OCI-LY1 (cell line): Measurements from ENCODE around the gene OR2D2.
"Not testable (repeated sequence)": the region's sequence is repeated elsewhere in the genome, so short reads cannot be mapped to it uniquely, and the experiment has no call there.

Experiments
- H2AFZ ChIP-seq: fragments of 200-600 bp; sonication (generic), shearing (Covaris generic); 2 replicates; pipeline ENCODE4 v1.6.0; 2014; ENCODE audit warnings: antibody characterized with exemption, mild to moderate bottlenecking, low read length
- H3F3A ChIP-seq: fragments of 200-600 bp; sonication (generic), shearing (Covaris generic); 2 replicates; pipeline ENCODE4 v1.6.0; 2014; ENCODE audit warnings: mild to moderate bottlenecking, antibody characterized with exemption, low read length, moderate library complexity; ENCODE audit not compliant: insufficient read depth
- H3K27ac ChIP-seq: fragments of 200-600 bp; sonication (generic); 2 replicates; pipeline ENCODE4 v1.5.1; 2014; ENCODE audit warnings: low read length, mixed run types, mild to moderate bottlenecking, low read depth; ENCODE audit not compliant: poor library complexity, severe bottlenecking
- H3K27me3 ChIP-seq: fragments of 200-600 bp; sonication (generic); 2 replicates; pipeline ENCODE4 v1.6.0; 2014; ENCODE audit warnings: antibody characterized with exemption, mild to moderate bottlenecking, low read length, moderate library complexity; ENCODE audit not compliant: insufficient read depth
- H3K36me3 ChIP-seq: fragments of 200-600 bp; sonication (generic); 2 replicates; pipeline ENCODE4 v1.6.1; 2014; ENCODE audit warnings: mild to moderate bottlenecking, antibody characterized with exemption, low read length, moderate library complexity, mixed read lengths; ENCODE audit not compliant: insufficient read depth
- H3K4me1 ChIP-seq: fragments of 200-600 bp; sonication (generic); 2 replicates; pipeline ENCODE4 v1.5.1; 2014; ENCODE audit warnings: mild to moderate bottlenecking, low read length, moderate library complexity; ENCODE audit not compliant: insufficient read depth, severe bottlenecking
- H3K4me2 ChIP-seq: fragments of 200-600 bp; sonication (generic), shearing (Covaris generic); 2 replicates; pipeline ENCODE4 v1.6.1; 2014; ENCODE audit warnings: low read length
- H3K4me3 ChIP-seq: fragments of 200-600 bp; sonication (generic); 2 replicates; pipeline ENCODE4 v1.5.1; 2014; ENCODE audit warnings: low read length, low read depth, mild to moderate bottlenecking, mixed read lengths; ENCODE audit not compliant: poor library complexity, severe bottlenecking
- H3K79me2 ChIP-seq: fragments of 200-600 bp; shearing (Covaris generic); 2 replicates; pipeline ENCODE4 v1.6.1; 2016; ENCODE audit warnings: mixed run types, low read length, mixed read lengths; ENCODE audit not compliant: insufficient read depth
- H3K9ac ChIP-seq: fragments of 200-600 bp; sonication (generic), shearing (Covaris generic); 2 replicates; pipeline ENCODE4 v1.6.1; 2014; ENCODE audit warnings: mild to moderate bottlenecking, low read length, mixed read lengths
- H3K9me2 ChIP-seq: fragments of 200-600 bp; sonication (generic), shearing (Covaris generic); 2 replicates; pipeline ENCODE4 v1.6.1; 2014; ENCODE audit warnings: low read depth, mild to moderate bottlenecking, low read length, mixed read lengths
- H3K9me3 ChIP-seq: fragments of 200-600 bp; shearing (Covaris generic); 2 replicates; pipeline ENCODE4 v1.6.1; 2014; ENCODE audit warnings: low read length, mixed read lengths
- H4K20me1 ChIP-seq: fragments of 200-600 bp; sonication (generic), shearing (Covaris generic); 2 replicates; pipeline ENCODE4 v1.6.0; 2016; ENCODE audit warnings: mild to moderate bottlenecking, low read length; ENCODE audit not compliant: insufficient read depth
- CTCF ChIP-seq: fragments of 200-600 bp; sonication (generic), shearing (Covaris generic); IDR thresholded peaks from 2 replicates; pipeline ENCODE4 v1.5.1; 2017; ENCODE audit warnings: mild to moderate bottlenecking, antibody characterized with exemption, low read length, moderate library complexity, mixed read lengths
- EZH2 ChIP-seq: fragments of 200-600 bp; sonication (generic), shearing (Covaris generic); IDR thresholded peaks from 2 replicates; pipeline ENCODE4 v1.8.0; 2017; ENCODE audit warnings: borderline replicate concordance, mixed run types, mild to moderate bottlenecking, antibody characterized with exemption, low read length, moderate library complexity, mixed read lengths

OR2D2 gene

GRCh38 chr11:6888830-6889229 is 3.5 kb downstream of the OR2D2 start:
- Histone ChIP-seq H3K9ac (no peak overlapping the region), H3K4me2 (no peak overlapping the region), H3F3A (no peaks in the 10 kb centered on the region), H2AFZ (no peak overlapping the region), H4K20me1 (no peaks in the 10 kb centered on the region), H3K27me3 (no peaks in the 10 kb centered on the region), H3K27ac (no peak overlapping the region), H3K4me1 (no peaks in the 10 kb centered on the region), H3K9me2 (no peaks in the 10 kb centered on the region), H3K79me2 (no peaks in the 10 kb centered on the region), H3K36me3 (no peaks in the 10 kb centered on the region), H3K4me3 (no peak overlapping the region), H3K9me3 (no peaks in the 10 kb centered on the region)
- TF ChIP-seq EZH2, result no peak
- no peak for TF ChIP-seq CTCF

- not testable (repeated sequence) for H3K9ac ChIP-seq, H3K4me1 ChIP-seq, H3F3A ChIP-seq, H3K4me3 ChIP-seq, H2AFZ ChIP-seq, H3K36me3 ChIP-seq, H4K20me1 ChIP-seq, H3K27me3 ChIP-seq, H3K4me2 ChIP-seq, H3K79me2 ChIP-seq, H3K9me3 ChIP-seq, H3K9me2 ChIP-seq, H3K27ac ChIP-seq
These were observed 4.6 kb downstream of the OR2D2 start for GRCh38 chr11:6887711-6888110.

GRCh38 chr11:6882751-6883150 is 9.5 kb downstream of the OR2D2 start:
- Histone ChIP-seq H3K4me1 (no peaks in the 10 kb centered on the region), H2AFZ (no peak overlapping the region), H4K20me1 (no peaks in the 10 kb centered on the region), H3K79me2 (no peaks in the 10 kb centered on the region), H3K36me3 (no peaks in the 10 kb centered on the region), H3K9ac (no peak overlapping the region), H3K4me3 (no peak overlapping the region), H3K9me2 (no peaks in the 10 kb centered on the region), H3K9me3 (no peaks in the 10 kb centered on the region), H3K27ac (no peak overlapping the region), H3K4me2 (no peak overlapping the region), H3F3A (no peaks in the 10 kb centered on the region), H3K27me3 (no peaks in the 10 kb centered on the region)
- no peak for TF ChIP-seq CTCF
- TF ChIP-seq EZH2, result no peak

- Histone ChIP-seq H3K27me3 (no peaks in the 10 kb centered on the region), H3K4me3 (no peak overlapping the region), H3K9me2 (no peaks in the 10 kb centered on the region), H3K9ac (no peak overlapping the region), H3K4me2 (no peak overlapping the region), H3K27ac (no peak overlapping the region), H3K4me1 (no peaks in the 10 kb centered on the region), H4K20me1 (no peaks in the 10 kb centered on the region), H2AFZ (no peak overlapping the region), H3F3A (no peaks in the 10 kb centered on the region), H3K36me3 (no peaks in the 10 kb centered on the region), H3K79me2 (no peaks in the 10 kb centered on the region), H3K9me3 (no peaks in the 10 kb centered on the region)
- no peak for TF ChIP-seq CTCF
These were observed 15.4 kb downstream of the OR2D2 start for GRCh38 chr11:6876914-6877313.
